Measurements from ENCODE around the gene TEC. TPM values are rescaled to one million over a fixed set of nuclear protein-coding genes. Genes with fewer than 3 reads are reported as not detected.

The TEC gene
- total and polyA plus RNA-seq, 9 of the 15 experiments (the other 6 are each of a cell fraction or from before 2014, with no cell fraction given) = 5.3 to 14.7 (median 8.8) TPM

DNA sequence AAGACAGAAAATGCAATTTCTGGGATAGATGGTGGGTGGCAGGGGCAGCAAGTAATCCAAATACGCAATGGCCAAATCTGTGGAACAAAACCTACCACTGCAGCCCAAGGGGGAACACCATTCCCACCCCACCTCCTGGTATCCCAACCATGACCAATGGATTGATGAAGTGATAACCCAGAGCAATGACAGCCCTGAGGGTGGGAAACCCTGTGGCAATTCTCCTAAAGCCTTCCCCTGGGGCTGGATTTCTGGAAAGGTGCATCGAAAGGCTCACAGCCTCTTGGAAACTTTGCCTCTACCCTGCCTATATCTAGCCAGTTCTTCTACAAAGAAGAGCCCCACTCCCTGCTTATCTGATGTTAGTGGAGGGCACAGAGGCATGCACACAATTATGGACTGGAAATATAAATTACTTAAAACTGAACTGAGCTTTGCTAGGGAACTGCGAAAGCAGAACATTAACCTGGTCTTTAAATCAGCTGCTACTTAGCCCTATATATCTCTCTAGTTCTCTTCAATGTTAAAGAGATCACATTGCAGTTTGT, 75.6 kb downstream of the TEC start:
- H3K4me1 ChIP-seq (replicated peaks in 1 of 2; ENCODE audit: control insufficient read depth in 2 of 2, insufficient read depth in 2 of 2, low read length in 2 of 2) = peaks cover 25 to 48% of the 10 kb centered on the region in 2 experiments
- no peak overlapping the region for H2AFZ ChIP-seq (ENCODE audit: low read depth, low read length)
- no peaks in the 10 kb centered on the region for H4K20me1 ChIP-seq (replicated peaks; ENCODE audit: control insufficient read depth, insufficient read depth, low read length)
- H3K9me1 ChIP-seq (ENCODE audit: control insufficient read depth, insufficient read depth, low read length) = no peaks in the 10 kb centered on the region
- intact Hi-C loops (cut with micrococcal nuclease) (no loop called here), in situ Hi-C loops (cut with MboI) (no loop called here)
- ATAC-seq = no peak
- no TSS peak for BruUV-seq (replicated peaks)
- H3K27ac ChIP-seq (ENCODE audit: extremely low read depth, low read depth, low read length) = no peak overlapping the region
- DNase-seq (ENCODE audit: extremely low read depth in 1 of 4, low spot score in 3 of 4) = no peak
- no peak overlapping the region for H3K4me2 ChIP-seq (ENCODE audit: insufficient read depth, low read length)
- 58% methylated on average over 3 of the region's 3 CpGs for WGBS (ENCODE audit: insufficient coverage, low coverage, missing lambda C conversion rate)
- FAIRE-seq = no peak
- H3K4me3 ChIP-seq = no peak overlapping the region
- no peaks in the 10 kb centered on the region; the same call in 1 of the 3 replicates for H3K36me3 ChIP-seq (ENCODE audit: control insufficient read depth, insufficient read depth, low read length)
- POLR2A ChIA-PET = interaction anchor here (1.0 kb wide), 1 partner anchor 50 kb away, joined by 3 read pairs; no protein-coding TSS in a partner anchor
- peaks cover 27% of the 10 kb centered on the region; the same call in 2 of the 3 replicates for H3K79me2 ChIP-seq (ENCODE audit: control insufficient read depth, insufficient read depth, low read length)
- H3K9me3 ChIP-seq (replicated peaks; ENCODE audit: control insufficient read depth, insufficient read depth, low read depth, low read length) = no peaks in the 10 kb centered on the region
- no peaks in the 10 kb centered on the region for H3K27me3 ChIP-seq (ENCODE audit: control insufficient read depth in 2 of 2, insufficient read depth in 2 of 2, low read length in 2 of 2)
- CTCF ChIA-PET (ENCODE audit: low intra/inter-chr PET ratio) = no interaction called here
- H3K9ac ChIP-seq (ENCODE audit: insufficient read depth in 1 of 2, low read depth in 2 of 2, low read length in 2 of 2) = no peak overlapping the region
- TF ChIP-seq GTF2A2 (tag; IDR thresholded peaks at IDR 0.05) = no peak
- TF ChIP-seq, protein P1, sequence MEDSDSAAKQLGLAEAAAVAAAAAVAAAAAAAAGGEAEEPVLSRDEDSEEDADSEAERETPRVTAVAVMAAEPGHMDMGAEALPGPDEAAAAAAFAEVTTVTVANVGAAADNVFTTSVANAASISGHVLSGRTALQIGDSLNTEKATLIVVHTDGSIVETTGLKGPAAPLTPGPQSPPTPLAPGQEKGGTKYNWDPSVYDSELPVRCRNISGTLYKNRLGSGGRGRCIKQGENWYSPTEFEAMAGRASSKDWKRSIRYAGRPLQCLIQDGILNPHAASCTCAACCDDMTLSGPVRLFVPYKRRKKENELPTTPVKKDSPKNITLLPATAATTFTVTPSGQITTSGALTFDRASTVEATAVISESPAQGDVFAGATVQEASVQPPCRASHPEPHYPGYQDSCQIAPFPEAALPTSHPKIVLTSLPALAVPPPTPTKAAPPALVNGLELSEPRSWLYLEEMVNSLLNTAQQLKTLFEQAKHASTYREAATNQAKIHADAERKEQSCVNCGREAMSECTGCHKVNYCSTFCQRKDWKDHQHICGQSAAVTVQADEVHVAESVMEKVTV (CRISPR knock-in tag; IDR thresholded peaks at IDR 0.05) = no peak
- no peak for TF ChIP-seq AFF1 (IDR thresholded peaks at IDR 0.05; ENCODE audit: low read depth in 1 of 2, partially characterized antibody in 2 of 2)
- TF ChIP-seq KAT7 (CRISPR knock-in tag; IDR thresholded peaks at IDR 0.05; ENCODE audit: borderline replicate concordance) = no peak
- no peak for TF ChIP-seq ZNF408 (CRISPR knock-in tag; IDR thresholded peaks at IDR 0.05; ENCODE audit: low read depth)
- TF ChIP-seq XRCC5 (IDR thresholded peaks at IDR 0.05; ENCODE audit: low read depth, low read length) = no peak
- TF ChIP-seq FOS (IDR thresholded peaks at IDR 0.05; ENCODE audit: extremely low read depth, insufficient read length) = no peak
- no peak for TF ChIP-seq GATAD2B (IDR thresholded peaks at IDR 0.05; ENCODE audit: borderline replicate concordance)
- TF ChIP-seq RB1 (IDR thresholded peaks at IDR 0.05; ENCODE audit: low read depth) = no peak
- TF ChIP-seq ARNT (IDR thresholded peaks at IDR 0.05) = no peak
- TF ChIP-seq EHMT2 (IDR thresholded peaks at IDR 0.05) = no peak
- TF ChIP-seq HSF4 (CRISPR knock-in tag; IDR thresholded peaks at IDR 0.05; ENCODE audit: borderline replicate concordance) = no peak
- no peak for TF ChIP-seq CLOCK (CRISPR knock-in tag; IDR thresholded peaks at IDR 0.05; ENCODE audit: borderline replicate concordance)

All from K562 (cell line).